ENCODE results near the gene MAPKAP1. TPM values are rescaled to one million over a fixed set of nuclear protein-coding genes. Genes with fewer than 3 reads are reported as not detected.

MAPKAP1 gene
- total and polyA plus RNA-seq, 2 of the 13 experiments (the other 11 are each of a cell fraction or from before 2014, with no cell fraction given): 45.0 to 64.3 TPM

DNA sequence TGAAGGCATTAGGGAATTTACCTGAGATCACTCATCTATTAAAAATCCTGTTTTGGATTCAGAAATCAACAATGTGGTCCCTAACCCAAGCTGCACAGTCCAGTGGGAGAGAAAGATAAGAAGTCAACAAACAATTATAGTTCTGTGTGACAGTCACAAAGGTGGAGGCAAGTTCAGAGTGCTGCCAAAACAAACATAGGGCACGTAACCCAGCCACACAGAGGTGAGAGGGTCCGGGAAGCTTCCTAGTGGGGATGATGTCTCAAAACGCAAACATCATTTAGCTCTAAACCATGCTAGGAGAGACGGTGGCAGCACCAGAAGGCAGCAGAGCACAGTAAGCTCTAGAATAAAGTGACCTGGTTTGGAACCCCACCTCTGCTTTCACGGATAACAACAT, 158.9 kb downstream of the MAPKAP1 start (continued):
- TF ChIP-seq ZNF24 (IDR thresholded peaks at IDR 0.05): no peak
- TF ChIP-seq ZNF776 (CRISPR knock-in tag; IDR thresholded peaks at IDR 0.05): no peak
- TF ChIP-seq, protein P1, sequence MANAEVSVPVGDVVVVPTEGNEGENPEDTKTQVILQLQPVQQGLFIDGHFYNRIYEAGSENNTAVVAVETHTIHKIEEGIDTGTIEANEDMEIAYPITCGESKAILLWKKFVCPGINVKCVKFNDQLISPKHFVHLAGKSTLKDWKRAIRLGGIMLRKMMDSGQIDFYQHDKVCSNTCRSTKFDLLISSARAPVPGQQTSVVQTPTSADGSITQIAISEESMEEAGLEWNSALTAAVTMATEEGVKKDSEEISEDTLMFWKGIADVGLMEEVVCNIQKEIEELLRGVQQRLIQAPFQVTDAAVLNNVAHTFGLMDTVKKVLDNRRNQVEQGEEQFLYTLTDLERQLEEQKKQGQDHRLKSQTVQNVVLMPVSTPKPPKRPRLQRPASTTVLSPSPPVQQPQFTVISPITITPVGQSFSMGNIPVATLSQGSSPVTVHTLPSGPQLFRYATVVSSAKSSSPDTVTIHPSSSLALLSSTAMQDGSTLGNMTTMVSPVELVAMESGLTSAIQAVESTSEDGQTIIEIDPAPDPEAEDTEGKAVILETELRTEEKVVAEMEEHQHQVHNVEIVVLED (CRISPR knock-in tag; IDR thresholded peaks at IDR 0.05; ENCODE audit: borderline replicate concordance): no peak
- no peak for TF ChIP-seq MAFK (conservative IDR thresholded peaks at IDR 0.05 in 1 of 2, IDR thresholded peaks at IDR 0.05 in 1 of 2; ENCODE audit: low read length in 2 of 2)
- TF ChIP-seq SRSF4 (IDR thresholded peaks at IDR 0.05; ENCODE audit: low read depth, low read length, poor library complexity, severe bottlenecking): no peak
- TF ChIP-seq KLF6 (CRISPR knock-in tag; IDR thresholded peaks at IDR 0.05): no peak
- TF ChIP-seq, protein P2, sequence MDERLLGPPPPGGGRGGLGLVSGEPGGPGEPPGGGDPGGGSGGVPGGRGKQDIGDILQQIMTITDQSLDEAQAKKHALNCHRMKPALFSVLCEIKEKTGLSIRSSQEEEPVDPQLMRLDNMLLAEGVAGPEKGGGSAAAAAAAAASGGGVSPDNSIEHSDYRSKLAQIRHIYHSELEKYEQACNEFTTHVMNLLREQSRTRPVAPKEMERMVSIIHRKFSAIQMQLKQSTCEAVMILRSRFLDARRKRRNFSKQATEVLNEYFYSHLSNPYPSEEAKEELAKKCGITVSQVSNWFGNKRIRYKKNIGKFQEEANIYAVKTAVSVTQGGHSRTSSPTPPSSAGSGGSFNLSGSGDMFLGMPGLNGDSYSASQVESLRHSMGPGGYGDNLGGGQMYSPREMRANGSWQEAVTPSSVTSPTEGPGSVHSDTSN (CRISPR knock-in tag; IDR thresholded peaks at IDR 0.05): no peak
- no peak for TF ChIP-seq PAWR (CRISPR knock-in tag; IDR thresholded peaks at IDR 0.05; ENCODE audit: borderline replicate concordance)
- TF ChIP-seq TOE1 (CRISPR knock-in tag; IDR thresholded peaks at IDR 0.05): no peak
- TF ChIP-seq KMT2B (CRISPR knock-in tag; IDR thresholded peaks at IDR 0.05): 0 out of 2 replicates have a peak, but pooled peaks have one; percentile 38
- TF ChIP-seq, protein P3, sequence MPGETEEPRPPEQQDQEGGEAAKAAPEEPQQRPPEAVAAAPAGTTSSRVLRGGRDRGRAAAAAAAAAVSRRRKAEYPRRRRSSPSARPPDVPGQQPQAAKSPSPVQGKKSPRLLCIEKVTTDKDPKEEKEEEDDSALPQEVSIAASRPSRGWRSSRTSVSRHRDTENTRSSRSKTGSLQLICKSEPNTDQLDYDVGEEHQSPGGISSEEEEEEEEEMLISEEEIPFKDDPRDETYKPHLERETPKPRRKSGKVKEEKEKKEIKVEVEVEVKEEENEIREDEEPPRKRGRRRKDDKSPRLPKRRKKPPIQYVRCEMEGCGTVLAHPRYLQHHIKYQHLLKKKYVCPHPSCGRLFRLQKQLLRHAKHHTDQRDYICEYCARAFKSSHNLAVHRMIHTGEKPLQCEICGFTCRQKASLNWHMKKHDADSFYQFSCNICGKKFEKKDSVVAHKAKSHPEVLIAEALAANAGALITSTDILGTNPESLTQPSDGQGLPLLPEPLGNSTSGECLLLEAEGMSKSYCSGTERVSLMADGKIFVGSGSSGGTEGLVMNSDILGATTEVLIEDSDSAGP (CRISPR knock-in tag; IDR thresholded peaks at IDR 0.05; ENCODE audit: borderline replicate concordance): no peak
- no peak; the same call in 1 of the 2 replicates for TF ChIP-seq NKX3-1 (CRISPR knock-in tag; IDR thresholded peaks at IDR 0.05)
- TF ChIP-seq, protein P4, sequence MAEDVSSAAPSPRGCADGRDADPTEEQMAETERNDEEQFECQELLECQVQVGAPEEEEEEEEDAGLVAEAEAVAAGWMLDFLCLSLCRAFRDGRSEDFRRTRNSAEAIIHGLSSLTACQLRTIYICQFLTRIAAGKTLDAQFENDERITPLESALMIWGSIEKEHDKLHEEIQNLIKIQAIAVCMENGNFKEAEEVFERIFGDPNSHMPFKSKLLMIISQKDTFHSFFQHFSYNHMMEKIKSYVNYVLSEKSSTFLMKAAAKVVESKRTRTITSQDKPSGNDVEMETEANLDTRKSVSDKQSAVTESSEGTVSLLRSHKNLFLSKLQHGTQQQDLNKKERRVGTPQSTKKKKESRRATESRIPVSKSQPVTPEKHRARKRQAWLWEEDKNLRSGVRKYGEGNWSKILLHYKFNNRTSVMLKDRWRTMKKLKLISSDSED (CRISPR knock-in tag; IDR thresholded peaks at IDR 0.05): no peak
- no peak for TF ChIP-seq ZNF101 (CRISPR knock-in tag; IDR thresholded peaks at IDR 0.05; ENCODE audit: borderline replicate concordance, low read depth)
- TF ChIP-seq, protein P5, sequence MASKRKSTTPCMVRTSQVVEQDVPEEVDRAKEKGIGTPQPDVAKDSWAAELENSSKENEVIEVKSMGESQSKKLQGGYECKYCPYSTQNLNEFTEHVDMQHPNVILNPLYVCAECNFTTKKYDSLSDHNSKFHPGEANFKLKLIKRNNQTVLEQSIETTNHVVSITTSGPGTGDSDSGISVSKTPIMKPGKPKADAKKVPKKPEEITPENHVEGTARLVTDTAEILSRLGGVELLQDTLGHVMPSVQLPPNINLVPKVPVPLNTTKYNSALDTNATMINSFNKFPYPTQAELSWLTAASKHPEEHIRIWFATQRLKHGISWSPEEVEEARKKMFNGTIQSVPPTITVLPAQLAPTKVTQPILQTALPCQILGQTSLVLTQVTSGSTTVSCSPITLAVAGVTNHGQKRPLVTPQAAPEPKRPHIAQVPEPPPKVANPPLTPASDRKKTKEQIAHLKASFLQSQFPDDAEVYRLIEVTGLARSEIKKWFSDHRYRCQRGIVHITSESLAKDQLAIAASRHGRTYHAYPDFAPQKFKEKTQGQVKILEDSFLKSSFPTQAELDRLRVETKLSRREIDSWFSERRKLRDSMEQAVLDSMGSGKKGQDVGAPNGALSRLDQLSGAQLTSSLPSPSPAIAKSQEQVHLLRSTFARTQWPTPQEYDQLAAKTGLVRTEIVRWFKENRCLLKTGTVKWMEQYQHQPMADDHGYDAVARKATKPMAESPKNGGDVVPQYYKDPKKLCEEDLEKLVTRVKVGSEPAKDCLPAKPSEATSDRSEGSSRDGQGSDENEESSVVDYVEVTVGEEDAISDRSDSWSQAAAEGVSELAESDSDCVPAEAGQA (IDR thresholded peaks at IDR 0.05; ENCODE audit: low read depth): no peak
- TF ChIP-seq, protein P5 (CRISPR knock-in tag; IDR thresholded peaks at IDR 0.05; ENCODE audit: borderline replicate concordance): no peak
- TF ChIP-seq SP140L (CRISPR knock-in tag; IDR thresholded peaks at IDR 0.05; ENCODE audit: borderline replicate concordance): no peak
- peak; percentile 27; the same call in 1 of the 2 replicates for TF ChIP-seq KDM2A (CRISPR knock-in tag; IDR thresholded peaks at IDR 0.05; ENCODE audit: borderline replicate concordance, low read depth)
- no peak for TF ChIP-seq MATR3 (CRISPR knock-in tag; IDR thresholded peaks at IDR 0.05)

Measured in HepG2 (cell line).